Tibial artery (tissue), 4 donors: Measurements from ENCODE around the gene DUOXA1.

Source experiments
- DNase-seq, 2 donors: peaks; one replicate each; pipeline ENCODE4 v3.0.0-alpha.2; 2019
- H3K27ac ChIP-seq, 2 donors: fragments of 200-600 bp; sonication (generic) in 1 of 2; 1 replicate in 1 of 2; 2 replicates in 1 of 2; pipeline ENCODE4 v1.5.1; 2018 to 2019; ENCODE audit warnings: mild to moderate bottlenecking in 1 of 2
- H3K27me3 ChIP-seq, 2 donors: fragments of 200-600 bp; sonication (generic) in 1 of 2; one replicate each; pipeline versions ENCODE4 v1.5.1 to v1.6.0; 2016 to 2019
- H3K36me3 ChIP-seq, 3 donors: fragments of 200-600 bp; sonication (generic) in 2 of 3; one replicate each; pipeline ENCODE4 v1.5.1; 2016 to 2019; ENCODE audit warnings: mild to moderate bottlenecking in 2 of 3
- H3K4me1 ChIP-seq, 4 donors: fragments of 200-600 bp; sonication (generic) in 2 of 4; 1 replicate in 3 of 4; 2 replicates in 1 of 4; pipeline ENCODE4 v1.5.1; 2016 to 2019
- H3K4me3 ChIP-seq, 2 donors: fragments of 200-600 bp; sonication (generic) in 1 of 2; 1 replicate in 1 of 2; 2 replicates in 1 of 2; pipeline ENCODE4 v1.5.1; 2018 to 2019; ENCODE audit warnings: mild to moderate bottlenecking in 2 of 2
- H3K9me3 ChIP-seq, 3 donors: fragments of 200-600 bp; sonication (generic) in 1 of 3; one replicate each; pipeline ENCODE4 v1.5.1; 2016 to 2019
- CTCF ChIP-seq, 2 experiments: fragments of 200-600 bp in 1 of 2; fragments of 450-650 bp in 1 of 2; IDR thresholded peaks; one replicate each; pipeline ENCODE4 v1.5.1; 2017 to 2019; ENCODE audit warnings: antibody characterized with exemption in 2 of 2, mild to moderate bottlenecking in 1 of 2, moderate library complexity in 1 of 2
- intact Hi-C: fragments of 100-400 bp; cut with DNase I; formaldehyde crosslinking; loops from one replicate; pipeline ENCODE4 v1.15.0; 2023; ENCODE audit warnings: low total_unique reads

DUOXA1 gene

GRCh38 chr15:45117308-45118130 lies 12.2 kb downstream of the DUOXA1 start:
- no peak for DNase-seq
- Histone ChIP-seq H3K36me3 (no peaks in the 10 kb centered on the region), H3K9me3 (no peaks in the 10 kb centered on the region), H3K27ac (no peak overlapping the region), H3K4me3 (peak overlapping the region; percentile 22 to 36), H3K4me1 (peaks cover 0 to 38% (median 31%) of the 10 kb centered on the region in 4 donors), H3K27me3 (peaks cover 0 to 92% of the 10 kb centered on the region in 2 donors)
- TF ChIP-seq CTCF (IDR thresholded peaks at IDR 0.05), result no peak
- intact Hi-C loops, result no loop called here

GRCh38 chr15:45116482-45117307 lies 13.0 kb downstream of the DUOXA1 start:
- peak overlapping the region in 1 of 2 donors; percentile 25 for H3K4me3 ChIP-seq
- no peak for TF ChIP-seq CTCF (IDR thresholded peaks at IDR 0.05)
- H3K36me3 ChIP-seq, result no peaks in the 10 kb centered on the region
- peaks cover 0 to 95% of the 10 kb centered on the region in 2 donors for H3K27me3 ChIP-seq
- no peak overlapping the region for H3K27ac ChIP-seq
- no peaks in the 10 kb centered on the region for H3K9me3 ChIP-seq
- peaks cover 0 to 45% (median 35%) of the 10 kb centered on the region in 4 donors for H3K4me1 ChIP-seq
- intact Hi-C loops, result no loop called here
- DNase-seq, result no peak

- DNase-seq, result no peak
- H3K4me3 ChIP-seq, result no peak overlapping the region
- H3K27ac ChIP-seq, result no peak overlapping the region
- H3K9me3 ChIP-seq, result no peaks in the 10 kb centered on the region
- peaks cover 0 to 93% of the 10 kb centered on the region in 2 donors for H3K27me3 ChIP-seq
- peaks cover 0 to 46% (median 36%) of the 10 kb centered on the region in 4 donors for H3K4me1 ChIP-seq
- intact Hi-C loops, result no loop called here
- no peaks in the 10 kb centered on the region for H3K36me3 ChIP-seq
- TF ChIP-seq CTCF (IDR thresholded peaks at IDR 0.05), result no peak
Observed at GRCh38 chr15:45116006-45116481, 13.6 kb downstream of the DUOXA1 start.

GRCh38 chr15:45115312-45115820 lies 14.3 kb downstream of the DUOXA1 start:
- Histone ChIP-seq H3K27ac (no peak overlapping the region), H3K27me3 (peaks cover 0 to 91% of the 10 kb centered on the region in 2 donors), H3K36me3 (no peaks in the 10 kb centered on the region), H3K9me3 (no peaks in the 10 kb centered on the region), H3K4me1 (peaks cover 0 to 46% (median 36%) of the 10 kb centered on the region in 4 donors), H3K4me3 (no peak overlapping the region)
- no peak for DNase-seq
- intact Hi-C loops, result no loop called here
- TF ChIP-seq CTCF (IDR thresholded peaks at IDR 0.05), result no peak

GRCh38 chr15:45114751-45115085 lies 15.0 kb downstream of the DUOXA1 start:
- no peak for TF ChIP-seq CTCF (IDR thresholded peaks at IDR 0.05)
- H3K4me3 ChIP-seq, result no peak overlapping the region
- no peak overlapping the region for H3K27ac ChIP-seq
- DNase-seq, result no peak
- H3K27me3 ChIP-seq, result peaks cover 0 to 91% of the 10 kb centered on the region in 2 donors
- intact Hi-C loops, result no loop called here
- no peaks in the 10 kb centered on the region for H3K9me3 ChIP-seq
- no peaks in the 10 kb centered on the region for H3K36me3 ChIP-seq
- H3K4me1 ChIP-seq, result peaks cover 0 to 46% (median 36%) of the 10 kb centered on the region in 4 donors
